Measurements from ENCODE around the gene BMP7.

GRCh38 chr20:57261457-57262251 is 4.8 kb downstream of the BMP7 start:
- TF ChIP-seq CTCF (conservative IDR thresholded peaks at IDR 0.05; ENCODE audit: low read length) (no peak), EZH2phosphoT487 (IDR thresholded peaks at IDR 0.05; ENCODE audit: borderline replicate concordance) (no peak)
